Kasumi-1 (cell line): Measurements from ENCODE around the gene NFAT5.
"Not testable (repeated sequence)": the region's sequence is repeated elsewhere in the genome, so short reads cannot be mapped to it uniquely, and the experiment has no call there.

Source experiments
- DNase-seq, 2 experiments: peaks; one replicate each; lab custom pipeline; 2025; lab: John Stamatoyannopoulos, UW

NFAT5 gene

DNA sequence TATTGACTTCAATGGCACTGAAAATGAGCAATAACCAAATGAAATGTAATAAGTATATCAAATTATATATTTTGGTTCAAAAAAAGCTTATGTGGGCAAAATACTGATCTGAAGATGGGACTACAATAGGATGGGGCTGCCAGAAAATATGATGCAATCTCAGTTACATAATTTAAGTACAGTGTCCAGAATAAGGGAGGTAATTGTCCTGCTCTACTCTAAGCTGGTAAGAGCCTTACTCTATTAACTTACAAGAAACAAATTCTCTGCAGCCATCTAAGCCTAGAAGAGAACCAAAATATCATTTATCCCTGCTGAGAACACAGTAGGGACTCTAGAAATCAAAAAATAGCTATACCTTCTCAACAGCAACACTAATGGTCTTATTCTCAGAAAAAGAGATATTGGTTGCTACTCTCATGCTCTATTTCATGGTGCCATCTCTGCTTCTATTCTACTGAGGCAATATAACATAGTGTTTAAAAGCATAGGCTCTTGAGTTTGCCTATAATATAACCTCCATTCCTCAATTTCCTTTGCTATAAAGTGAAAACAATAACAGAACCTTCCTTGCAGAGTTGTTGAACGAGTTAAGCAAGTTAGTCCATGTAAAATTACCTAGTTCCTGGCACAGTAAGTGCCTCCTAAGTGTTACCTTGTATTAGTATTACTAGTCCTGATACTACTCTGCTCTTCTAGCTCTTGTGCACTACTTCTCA lies 140.6 kb downstream of the NFAT5 start:
- DNase-seq, result no peak

DNA sequence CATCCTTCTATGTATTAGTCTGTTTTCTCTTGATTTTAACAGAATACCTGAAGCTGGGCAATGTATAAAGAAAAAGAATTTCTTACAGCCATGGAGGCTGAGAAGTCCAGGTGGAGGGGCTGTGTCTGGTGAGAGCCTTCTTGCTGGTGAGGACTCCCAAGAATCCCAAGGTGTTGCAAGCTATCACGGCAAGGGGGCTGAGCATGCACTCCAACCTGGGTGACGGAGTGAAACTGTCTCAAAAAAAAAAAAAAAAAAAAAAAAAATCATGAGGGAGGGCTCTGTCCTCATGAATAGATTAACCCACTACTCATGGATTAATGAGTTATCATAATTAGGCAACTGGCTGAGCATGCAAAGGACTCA lies 141.2 kb downstream of the NFAT5 start:
- DNase-seq, result no peak

DNA sequence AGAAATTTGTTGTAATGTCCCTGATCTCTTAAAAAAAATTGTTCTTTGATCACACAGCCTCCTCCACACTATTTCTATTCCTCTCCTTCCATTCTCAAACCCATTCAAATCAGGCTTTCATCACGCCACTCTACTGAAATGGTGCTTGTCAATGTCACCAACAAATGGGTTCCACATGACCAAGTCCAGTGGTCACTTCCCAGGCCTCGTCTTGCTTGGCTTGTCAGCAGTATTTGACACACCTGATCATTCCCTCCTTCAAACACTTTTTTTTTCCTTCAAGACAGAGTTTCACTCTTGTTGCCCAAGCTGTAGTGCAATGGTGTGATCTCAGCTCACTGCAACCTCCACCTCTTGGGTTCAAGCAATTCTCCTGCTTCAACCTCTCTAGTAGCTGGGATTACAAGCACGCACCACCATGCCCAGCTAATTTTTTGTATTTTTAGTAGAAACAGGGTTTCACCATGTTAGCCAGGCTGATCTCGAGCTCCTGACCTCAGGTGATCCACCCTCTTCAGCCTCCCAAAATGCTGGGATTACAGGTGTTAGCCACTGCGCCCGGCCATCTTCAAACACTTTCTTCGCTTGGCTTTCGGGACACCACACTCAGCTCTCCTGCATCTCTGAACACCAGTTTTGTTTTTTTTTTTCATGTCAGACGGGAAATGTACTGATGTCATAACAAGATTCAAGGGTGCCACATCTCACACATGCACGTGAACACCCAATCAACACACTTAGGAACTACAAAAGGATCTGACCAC lies 142.3 kb downstream of the NFAT5 start:
- DNase-seq, result no peak

DNA sequence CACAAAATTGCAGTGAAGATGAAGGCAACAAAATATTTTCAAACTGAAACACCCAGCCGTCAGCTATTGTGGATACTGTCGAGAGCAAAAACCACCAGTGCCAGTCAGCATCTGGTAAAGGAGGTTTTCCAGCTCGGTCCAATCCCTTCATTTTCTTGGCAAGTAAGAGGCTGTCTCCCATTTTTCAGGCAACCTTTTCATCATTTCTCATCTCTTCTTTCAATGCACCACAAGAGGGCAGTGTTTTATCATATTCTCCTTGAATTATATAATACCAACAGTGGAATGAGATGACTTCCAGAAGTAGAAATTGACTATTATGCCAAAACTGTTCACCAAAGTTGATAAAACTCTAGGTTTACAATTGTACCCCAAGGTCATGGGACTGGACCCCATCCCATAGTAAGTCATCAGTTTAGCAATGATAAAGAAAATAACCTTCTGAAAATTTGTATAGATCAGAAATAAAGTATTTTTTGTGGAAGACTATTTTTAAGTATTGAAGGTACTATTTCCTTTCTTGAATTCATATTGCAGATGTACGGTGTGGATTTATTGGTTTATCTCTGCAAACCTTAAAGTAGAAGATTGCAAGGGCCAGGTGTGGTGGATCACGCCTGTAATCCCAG lies 143.8 kb downstream of the NFAT5 start:
- DNase-seq, result peak; percentile 79 to 88

DNA sequence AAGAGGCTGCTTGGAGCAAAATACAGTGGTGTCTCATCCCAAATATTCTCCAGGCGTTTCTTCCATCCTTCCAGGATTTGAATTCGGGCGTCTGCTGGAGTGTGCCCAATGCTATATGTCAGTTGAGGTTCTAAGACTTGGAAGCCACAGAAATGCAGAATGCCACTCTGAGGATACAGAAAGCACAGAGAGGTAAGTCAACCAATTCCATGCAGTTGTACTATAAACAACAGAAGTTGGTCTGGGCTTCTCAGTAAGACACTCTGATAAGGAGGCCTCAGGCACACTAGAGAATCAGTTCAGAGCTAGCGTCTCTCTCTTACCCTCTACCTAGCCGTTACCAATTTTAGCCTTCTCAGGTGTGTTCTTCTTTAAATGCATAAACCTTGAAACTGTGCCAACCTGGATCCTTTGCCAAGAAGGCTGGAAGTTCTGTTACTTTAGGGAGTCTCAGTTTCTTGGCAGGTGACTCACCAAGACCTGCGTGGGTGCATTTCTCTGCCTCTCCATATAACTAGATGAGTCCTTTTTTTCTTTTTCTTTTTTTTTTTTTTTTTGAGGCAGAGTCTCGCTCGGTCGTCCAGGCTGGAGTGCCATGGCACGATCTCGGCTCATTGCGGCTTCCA lies 145.5 kb downstream of the NFAT5 start:
- DNase-seq, result no peak

DNA sequence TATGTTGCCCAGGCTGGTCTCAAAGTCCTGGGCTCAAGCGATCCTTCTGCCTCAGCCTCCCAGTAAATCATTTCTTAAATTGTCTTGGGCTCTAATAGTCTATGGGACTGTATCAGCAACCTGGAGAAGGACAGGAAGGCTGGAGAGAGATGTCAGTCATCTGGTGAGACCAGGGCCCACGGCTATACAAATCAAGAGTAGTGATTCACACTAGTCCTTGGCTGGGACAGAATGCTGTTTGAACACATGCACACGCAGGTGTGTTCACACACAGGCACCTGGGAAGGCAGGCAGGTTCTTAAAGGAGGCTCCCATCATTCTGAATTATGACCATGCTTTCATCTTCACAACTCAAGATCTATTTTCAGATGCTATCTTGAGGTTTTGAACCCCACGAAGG lies 146.5 kb downstream of the NFAT5 start:
- DNase-seq, result no peak

DNA sequence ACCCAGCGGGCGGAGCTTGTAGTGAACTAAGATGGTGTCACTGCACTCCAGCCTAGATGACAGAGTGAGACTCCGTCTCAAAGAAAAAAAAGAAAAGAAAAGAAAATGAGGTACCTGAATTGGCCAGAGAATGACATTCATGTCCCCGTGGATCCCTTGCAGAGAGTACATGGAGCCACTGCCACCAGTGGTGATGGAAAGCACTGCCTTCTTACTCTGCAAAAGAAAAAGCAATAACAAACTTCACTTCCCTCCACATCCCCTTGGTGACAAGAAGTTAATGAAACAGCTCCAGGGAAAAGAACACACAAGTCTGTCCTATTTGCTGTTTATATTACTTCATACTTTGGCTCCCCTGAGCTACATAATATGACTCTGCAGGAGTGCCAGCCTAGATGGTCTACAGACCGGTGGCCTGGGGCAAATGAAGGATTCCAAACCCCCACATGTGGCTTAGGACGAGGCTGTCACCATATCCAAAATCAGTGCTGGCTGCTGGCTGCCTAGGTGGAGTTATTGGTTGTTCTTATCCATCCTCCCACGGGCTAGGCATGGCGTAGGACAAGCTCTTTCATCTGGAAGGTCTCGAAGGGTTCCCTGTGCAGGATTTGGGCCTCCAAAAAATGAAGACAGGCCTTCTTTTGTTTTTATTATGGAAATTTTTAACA lies 147.3 kb downstream of the NFAT5 start:
- DNase-seq, result no peak

DNA sequence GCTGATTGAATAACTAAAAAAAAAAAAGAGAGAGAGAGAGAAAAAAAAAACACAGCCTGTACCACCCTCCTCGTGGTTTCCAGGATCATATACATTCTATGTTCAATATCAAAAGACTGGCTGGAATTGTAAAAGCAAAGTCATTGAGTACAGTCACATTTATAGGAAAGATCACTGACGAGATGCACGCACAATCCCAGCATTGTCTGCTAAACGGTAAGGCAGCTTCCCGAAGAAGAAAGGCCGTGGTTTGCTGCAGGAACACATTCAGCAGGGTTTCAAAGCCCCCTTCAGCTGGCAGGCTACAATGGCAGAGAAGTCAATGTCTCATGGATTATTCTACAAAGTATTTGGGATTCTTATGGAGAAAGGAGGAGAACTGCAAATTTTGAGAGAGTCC lies 151.3 kb downstream of the NFAT5 start:
- DNase-seq, result no peak

DNA sequence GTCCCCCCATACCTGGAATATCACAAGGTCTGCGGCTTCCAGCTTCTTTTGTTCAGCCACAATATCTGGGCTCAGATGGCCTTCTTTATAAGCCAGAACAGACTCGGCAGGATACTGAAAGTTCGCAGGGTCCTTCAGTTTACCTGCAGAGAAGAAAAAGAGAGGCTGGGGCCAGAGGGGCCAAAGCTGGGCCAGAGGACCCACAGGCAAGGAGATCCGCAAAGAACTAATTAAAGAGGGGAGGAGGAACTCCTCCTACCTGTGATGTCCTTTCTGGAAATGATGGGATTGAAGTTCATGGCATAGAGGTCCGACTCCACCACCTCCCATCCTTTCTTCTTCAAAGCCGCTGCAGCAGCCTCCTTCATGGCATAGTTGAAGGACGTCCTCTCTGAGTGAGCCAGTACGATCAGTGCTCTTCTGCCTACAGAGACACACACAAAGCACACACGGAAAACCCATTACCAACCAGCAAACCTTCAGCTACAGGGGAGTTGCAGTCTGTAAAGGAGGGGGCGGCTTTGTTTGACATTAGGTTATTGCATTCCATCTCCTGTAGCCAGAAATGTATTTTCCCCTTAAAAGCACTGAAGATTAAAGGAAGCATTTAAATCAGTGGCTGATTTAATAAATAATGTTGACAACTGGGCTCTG lies 152.5 kb downstream of the NFAT5 start:
- no peak for DNase-seq

DNA sequence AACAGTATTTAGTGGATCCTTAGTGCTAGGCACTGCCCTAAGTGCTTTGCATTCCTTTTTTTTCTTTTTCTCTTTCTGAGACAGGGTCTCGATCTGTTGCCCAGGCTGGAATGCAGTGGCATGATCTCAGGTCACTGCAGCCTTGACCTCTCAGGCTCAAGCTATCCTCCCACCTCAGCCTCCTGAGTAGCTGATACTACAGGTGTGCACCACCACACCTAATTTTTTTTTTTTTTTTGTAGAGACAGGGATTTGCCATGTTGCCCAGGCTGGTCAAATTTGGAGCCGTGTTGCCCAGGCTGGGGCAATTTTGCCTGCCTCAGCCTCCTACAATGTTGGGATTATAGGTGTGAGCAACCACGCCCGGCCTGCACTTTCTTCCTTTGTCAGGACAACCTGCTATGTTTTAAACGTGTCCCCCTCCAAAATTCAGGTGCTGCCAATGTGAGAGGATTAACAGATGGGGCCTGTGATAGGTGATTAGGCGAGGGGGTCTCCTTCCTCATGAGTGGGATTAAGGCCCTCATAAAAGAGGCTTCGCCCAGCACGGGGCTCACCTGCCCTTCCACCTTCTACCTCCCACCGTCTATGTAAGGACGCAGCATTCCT lies 155.2 kb downstream of the NFAT5 start:
- no peak for DNase-seq

DNA sequence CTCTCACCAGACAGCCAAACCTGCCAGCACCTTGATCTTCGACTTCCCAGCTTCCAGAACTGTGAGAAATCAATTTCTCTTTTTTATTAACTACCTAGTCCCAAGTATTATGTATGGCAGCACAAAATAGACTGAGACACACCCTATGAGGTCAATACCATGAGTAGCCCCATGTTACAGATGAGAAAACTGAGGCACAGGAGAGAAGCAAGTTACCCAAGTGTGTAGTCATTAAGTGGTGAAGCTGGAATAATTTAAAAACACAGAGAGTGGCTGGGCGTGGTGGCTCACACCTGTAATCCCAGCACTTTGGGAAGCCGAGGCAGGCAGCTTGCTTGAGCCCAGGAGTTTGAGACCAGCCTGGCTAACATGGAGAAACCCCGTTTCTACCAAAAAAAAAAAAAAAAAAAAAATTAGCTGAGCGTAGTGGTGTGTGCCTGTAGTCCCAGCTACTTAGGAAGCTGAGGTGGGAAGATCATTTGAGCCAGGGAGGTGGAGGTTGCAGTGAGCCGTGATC lies 155.7 kb downstream of the NFAT5 start:
- no peak for DNase-seq

DNA sequence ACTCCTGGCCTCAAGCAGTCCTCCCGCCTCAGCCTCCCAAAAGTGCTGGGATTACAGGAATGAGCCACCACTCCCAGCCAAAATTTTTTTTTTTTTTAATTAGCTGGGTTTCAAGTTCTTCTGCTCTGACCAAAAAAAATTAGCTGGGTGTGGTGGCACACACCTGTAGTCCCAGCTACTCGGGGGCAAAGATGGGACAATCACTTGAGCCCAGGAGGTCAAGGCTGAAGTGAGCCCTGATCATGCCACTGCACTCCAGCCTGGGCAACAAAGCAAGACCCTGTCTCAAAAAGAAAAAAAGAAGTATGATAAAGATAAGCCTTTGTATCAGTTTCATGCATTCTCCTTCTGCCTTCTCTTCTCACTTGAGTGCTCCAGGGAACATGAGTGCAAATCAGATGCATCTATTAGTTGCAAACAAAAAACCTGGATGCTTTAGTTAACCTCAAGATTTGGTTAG lies 158.7 kb downstream of the NFAT5 start:
- no peak for DNase-seq

DNA sequence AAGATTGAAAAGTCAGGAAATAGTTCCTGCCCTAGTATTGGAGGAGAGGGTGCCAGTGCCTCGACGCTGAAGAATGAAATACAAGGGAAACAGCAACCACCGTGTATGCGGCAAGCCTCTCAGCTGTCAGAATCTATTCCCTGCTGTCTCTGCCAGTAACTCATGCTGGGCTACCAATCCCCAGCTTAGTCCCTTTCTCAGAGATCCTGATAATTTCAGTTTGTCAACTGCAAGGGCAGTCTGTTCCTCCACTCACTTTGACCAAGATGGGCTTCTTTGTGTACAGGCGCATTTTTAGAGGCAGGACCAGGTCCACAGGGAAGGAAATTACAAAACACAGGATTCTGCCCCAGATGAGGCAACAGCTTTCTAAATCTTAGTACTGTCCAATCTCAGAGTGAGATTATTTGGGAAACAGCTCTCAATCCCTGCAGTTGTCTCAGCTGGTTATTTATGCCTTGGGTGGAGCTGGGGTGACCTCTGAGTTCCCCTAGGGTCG lies 159.3 kb downstream of the NFAT5 start:
- DNase-seq, result no peak

DNA sequence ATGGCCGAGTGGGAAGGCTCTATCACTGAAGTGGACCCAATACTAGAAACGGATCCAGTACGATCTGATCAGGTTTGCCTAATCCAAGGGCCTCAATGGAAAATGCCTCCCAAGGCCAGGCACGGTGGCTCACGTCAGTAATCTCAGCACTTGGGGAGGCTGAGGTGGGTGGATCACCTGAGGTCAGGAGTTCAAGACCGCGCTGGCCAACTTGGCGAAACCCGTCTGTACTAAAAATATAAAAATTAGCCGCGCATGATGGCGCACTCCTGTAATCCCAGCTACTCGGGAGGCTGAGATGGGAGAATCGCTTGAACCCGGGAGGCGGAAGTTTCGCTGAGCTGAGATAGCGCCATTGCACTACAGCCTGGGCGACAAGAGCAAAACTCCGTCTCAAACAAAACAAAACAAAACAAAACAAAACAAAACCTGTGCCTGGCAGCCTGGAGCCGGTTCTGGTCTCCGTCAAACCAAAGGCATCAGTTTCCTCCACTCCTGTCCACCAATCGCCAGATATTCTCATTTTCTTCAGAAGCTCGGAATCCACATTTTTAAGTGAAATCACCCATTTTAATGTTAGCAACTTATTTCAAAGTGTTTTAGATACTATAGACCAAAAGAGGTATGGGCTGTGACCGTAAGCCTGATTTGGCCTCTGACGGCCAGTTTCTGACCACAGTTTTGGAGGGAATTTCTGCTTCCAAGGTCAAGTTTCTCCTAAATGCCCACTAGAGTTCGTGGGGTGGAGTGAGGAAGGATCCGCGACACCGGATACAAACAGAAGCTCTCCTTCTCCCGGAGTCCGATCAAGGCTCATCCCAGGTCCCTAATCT lies 159.9 kb downstream of the NFAT5 start:
- DNase-seq, result no peak

DNA sequence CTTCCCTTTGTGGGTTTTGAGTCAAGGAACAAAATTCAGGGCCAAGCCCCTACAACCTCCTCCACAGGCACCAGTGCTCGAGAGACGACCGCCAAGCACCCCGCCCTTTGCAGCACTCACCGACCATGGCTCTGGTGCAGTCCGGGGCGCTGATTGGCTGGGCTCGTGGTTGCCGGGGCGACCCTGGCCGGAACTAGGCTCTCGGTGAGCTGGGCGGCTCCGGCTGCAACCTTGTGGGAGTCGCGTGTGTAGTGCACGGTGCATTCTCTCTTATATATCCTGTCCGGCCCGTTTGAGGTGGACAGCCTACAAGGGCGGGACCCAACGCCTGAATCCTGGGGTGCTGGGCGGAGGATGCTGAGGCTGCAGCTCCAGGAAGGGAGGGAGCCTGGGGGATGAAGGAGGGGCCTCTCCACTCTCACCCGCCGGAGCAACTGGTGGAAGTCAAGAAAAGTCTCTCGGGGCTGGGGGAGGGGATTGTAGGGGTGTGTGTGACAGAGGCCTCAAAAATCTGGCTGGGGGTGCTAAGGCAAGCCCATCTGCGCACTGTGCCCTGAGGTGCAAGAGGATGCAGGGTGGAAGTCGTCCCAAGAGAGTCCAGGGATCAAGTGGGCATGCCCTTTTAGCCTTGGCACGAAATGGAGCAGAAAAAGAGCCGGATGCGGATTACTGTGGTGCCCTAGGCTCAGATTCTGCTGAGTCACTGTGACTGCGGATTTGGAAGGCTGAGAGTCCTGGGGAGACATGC lies 160.7 kb downstream of the NFAT5 start, which contains the start of gene NQO1:
Gene NQO1, minus strand, starts transcription at position 248 of the 748 bp plus-strand sequence. Its CDS starts 121 bp downstream, at position 127.
- DNase-seq, result peak; percentile 92 to 94

DNA sequence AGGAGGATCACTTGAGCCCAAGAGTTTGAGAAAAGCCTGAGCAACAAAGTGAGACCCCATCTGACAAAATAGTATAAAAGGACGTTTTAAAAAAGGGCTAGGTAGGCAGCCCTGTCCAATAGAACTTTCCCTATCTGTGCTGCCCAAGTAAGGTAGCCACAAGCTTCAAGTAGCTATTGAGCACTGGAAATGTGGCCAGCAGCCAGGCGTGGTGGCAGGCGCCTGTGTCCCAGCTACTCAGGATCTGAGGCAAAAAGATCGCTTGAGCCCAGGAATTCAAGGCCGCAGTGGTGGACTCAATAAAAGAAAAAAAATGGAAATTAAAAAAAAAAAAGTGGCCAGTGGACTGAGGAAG lies 162.1 kb downstream of the NFAT5 start:
- no peak for DNase-seq

DNA sequence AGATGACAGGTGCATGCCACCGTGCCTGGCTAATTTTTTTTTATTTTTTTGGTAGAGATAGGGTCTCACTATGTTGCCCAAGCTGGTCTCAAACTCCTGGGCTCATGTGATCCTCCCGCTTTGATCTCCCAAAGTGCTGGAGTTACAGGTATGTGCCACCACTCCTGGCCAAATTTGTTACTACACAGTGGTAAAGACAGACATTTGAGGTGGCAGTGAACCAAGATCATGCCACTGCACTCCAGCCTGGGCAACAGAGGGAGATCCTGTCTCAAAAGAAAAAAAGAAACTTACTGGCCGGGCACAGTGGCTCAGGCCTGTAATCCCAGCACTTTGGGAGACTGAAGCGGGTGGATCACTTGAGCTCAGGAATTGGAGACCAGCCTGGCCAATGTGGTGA lies 163.3 kb downstream of the NFAT5 start:
- not testable (repeated sequence) for DNase-seq

DNA sequence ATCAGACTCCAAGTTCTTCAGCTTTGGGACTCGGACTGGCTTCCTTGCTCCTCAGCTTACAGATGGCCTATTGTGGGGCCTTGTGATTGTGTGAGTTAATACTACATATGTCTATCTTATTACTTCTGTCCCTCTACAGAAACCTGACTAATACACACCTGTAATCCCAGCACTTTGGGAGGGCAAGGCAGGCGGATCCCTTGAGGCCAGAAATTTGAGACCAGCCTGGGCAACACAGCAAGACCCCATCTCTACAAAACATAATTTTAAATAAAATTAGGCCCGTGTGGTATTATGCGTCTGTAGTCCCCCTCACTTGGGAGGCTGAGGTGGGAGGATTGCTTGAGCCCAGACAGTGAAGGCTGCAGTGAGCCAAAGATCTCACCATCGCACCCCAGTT lies 165.5 kb downstream of the NFAT5 start:
- not testable (repeated sequence) for DNase-seq

DNA sequence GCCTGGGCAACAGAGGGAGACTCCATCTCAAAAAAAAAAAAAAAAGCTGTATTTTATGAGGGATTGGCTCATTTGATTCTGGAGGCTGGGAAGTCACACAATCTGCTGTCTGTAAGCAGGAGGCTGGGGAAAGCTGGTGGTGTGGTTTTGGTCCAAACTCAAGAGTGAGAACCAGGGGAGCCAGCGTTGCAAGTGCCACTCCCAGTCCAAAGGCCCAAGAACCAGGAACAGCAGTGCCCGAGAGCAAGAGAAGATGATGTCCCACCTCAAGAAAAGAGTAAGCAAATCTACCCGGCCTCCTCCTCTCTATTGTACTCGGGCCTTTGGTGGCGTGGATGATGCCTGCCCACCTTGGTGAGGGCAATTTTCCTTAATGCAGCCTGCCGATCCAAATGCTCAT lies 166.3 kb downstream of the NFAT5 start:
- no peak for DNase-seq
